Measurements from ENCODE around the gene GPX2. TPM values are rescaled to one million over a fixed set of nuclear protein-coding genes. Genes with fewer than 3 reads are reported as not detected.

GPX2 gene
- total RNA-seq, 2 donors from 2014 or later: 18.9 to 55.0 TPM

DNA sequence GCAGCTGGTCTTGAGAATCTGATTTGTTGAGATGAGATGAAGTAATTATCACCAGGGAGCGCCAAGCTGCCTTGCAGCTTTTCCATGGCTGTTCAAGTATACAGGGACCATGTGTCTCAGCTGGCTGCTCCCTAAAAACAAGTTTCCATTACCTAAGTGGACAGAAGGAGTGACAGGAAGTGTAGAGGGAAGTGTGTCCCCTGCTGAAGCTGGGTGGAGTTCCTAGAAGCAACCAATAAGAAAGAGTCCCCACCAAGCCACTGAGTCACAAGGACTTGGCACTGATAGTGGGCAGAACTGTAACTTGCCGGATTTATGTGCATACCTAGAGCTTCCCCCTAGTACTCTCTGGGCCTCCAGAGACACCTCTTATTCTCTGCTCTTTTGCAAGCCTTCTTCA is 1.5 kb upstream of the GPX2 start:
- TF ChIP-seq POLR2A (IDR thresholded peaks at IDR 0.05): no peak
- no peak for TF ChIP-seq CTCF (IDR thresholded peaks at IDR 0.05)
- TF ChIP-seq POLR2AphosphoS5 (IDR thresholded peaks at IDR 0.05): no peak
- H3K27me3 ChIP-seq (replicated peaks; ENCODE audit: insufficient read depth): no peaks in the 10 kb centered on the region
- H3K36me3 ChIP-seq: no peaks in the 10 kb centered on the region
- no peak overlapping the region for H3K4me3 ChIP-seq
- intact Hi-C loops (cut with DNase I): no loop called here
- WGBS: 86% methylated on average over 2 of the region's 2 CpGs
- DNase-seq (ENCODE audit: low spot score): no peak
- no peak overlapping the region for H3K27ac ChIP-seq
- H3K4me1 ChIP-seq (replicated peaks): no peaks in the 10 kb centered on the region
- no peaks in the 10 kb centered on the region for H3K9me3 ChIP-seq

DNA sequence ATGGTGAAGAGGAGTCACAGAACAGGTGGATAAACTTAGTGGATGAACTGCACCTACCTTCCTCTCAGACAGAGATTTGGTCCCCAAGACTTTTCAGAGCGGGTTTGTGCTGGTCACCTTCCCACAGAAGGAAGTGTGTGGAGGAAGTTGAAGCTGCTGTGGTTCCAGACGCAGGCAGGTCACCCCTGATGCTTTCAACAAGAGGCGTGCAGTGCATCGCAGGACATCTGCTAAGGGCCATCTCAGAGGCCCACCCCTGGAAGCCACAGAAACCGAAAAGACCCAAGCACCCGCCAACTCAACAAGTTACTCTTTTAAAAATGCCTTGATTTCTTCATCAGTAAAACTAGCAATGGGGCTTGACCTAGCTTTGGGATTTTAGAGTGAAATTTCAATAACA is 1.0 kb upstream of the GPX2 start:
- H3K9me3 ChIP-seq: no peaks in the 10 kb centered on the region
- no peak for TF ChIP-seq CTCF (IDR thresholded peaks at IDR 0.05)
- no peak for TF ChIP-seq POLR2AphosphoS5 (IDR thresholded peaks at IDR 0.05)
- no peak for TF ChIP-seq POLR2A (IDR thresholded peaks at IDR 0.05)
- no peaks in the 10 kb centered on the region for H3K27me3 ChIP-seq (replicated peaks; ENCODE audit: insufficient read depth)
- no peak overlapping the region for H3K4me3 ChIP-seq
- DNase-seq (ENCODE audit: low spot score): no peak
- intact Hi-C loops (cut with DNase I): no loop called here
- 80% methylated on average over 6 of the region's 6 CpGs for WGBS
- peak overlapping the region in 1 of 2 donors; percentile 27 for H3K27ac ChIP-seq
- no peaks in the 10 kb centered on the region for H3K36me3 ChIP-seq
- H3K4me1 ChIP-seq (replicated peaks): no peaks in the 10 kb centered on the region

DNA sequence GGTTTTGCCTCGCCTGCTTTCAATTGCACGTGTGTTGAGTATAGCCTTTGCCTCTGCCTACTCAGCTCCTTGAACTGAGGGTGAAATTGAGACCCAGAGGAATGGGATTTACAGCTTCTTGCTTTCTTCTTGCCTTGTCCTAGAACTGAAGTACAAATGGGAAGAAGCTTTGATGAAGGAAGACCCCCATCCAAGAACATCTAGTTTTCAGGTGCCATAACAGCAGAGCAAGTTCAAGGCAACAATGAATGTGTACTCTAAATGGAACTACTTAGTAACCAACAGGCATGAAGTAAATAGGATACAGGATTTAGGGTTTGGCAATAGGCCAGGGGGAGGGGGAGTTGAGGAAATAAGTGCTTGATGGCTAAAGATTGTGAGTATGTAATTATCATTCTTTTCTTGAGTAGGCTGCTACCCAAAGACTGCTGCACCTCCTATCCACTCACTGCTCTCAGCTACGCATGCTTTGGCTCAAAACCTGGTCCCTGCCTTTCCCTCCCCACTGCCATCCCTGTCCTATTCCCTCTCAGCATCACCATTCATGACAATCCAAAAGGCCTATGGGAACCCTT is 2.1 kb downstream of the GPX2 start:
- H3K36me3 ChIP-seq: no peaks in the 10 kb centered on the region
- intact Hi-C loops (cut with DNase I): no loop called here
- no peaks in the 10 kb centered on the region for H3K27me3 ChIP-seq (replicated peaks; ENCODE audit: insufficient read depth)
- H3K9me3 ChIP-seq: no peaks in the 10 kb centered on the region
- 87% methylated on average over 3 of the region's 3 CpGs for WGBS
- H3K4me3 ChIP-seq: no peak overlapping the region
- H3K4me1 ChIP-seq (replicated peaks): no peaks in the 10 kb centered on the region
- H3K27ac ChIP-seq: no peak overlapping the region
- TF ChIP-seq POLR2AphosphoS5 (IDR thresholded peaks at IDR 0.05): no peak
- TF ChIP-seq POLR2A (IDR thresholded peaks at IDR 0.05): no peak
- TF ChIP-seq CTCF (IDR thresholded peaks at IDR 0.05): no peak
- DNase-seq (ENCODE audit: low spot score): no peak

DNA sequence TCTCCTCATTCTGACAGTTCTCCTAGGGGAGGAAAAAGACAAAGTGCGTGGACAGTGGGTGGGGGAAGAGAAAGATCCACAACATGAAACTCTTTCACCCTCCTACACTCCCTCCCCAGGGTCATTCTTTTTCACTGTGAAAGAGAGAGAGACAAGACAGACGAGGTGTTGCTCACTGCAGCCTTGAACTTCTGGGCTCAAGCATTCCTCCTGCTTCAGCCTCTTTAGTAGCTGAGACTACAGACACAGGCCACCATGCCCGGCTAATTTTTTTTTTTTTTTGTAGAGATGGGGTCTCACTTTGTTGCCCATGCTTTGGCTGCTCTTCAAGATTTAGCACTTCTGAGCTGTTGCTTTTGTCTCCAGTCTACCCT is 2.7 kb downstream of the GPX2 start:
- Histone ChIP-seq H3K36me3 (no peaks in the 10 kb centered on the region), H3K27me3 (replicated peaks; ENCODE audit: insufficient read depth) (no peaks in the 10 kb centered on the region), H3K4me1 (replicated peaks) (no peaks in the 10 kb centered on the region), H3K4me3 (no peak overlapping the region), H3K27ac (no peak overlapping the region), H3K9me3 (no peaks in the 10 kb centered on the region)
- DNase-seq (ENCODE audit: low spot score): no peak
- 82% methylated on average over 3 of the region's 3 CpGs for WGBS
- no peak for TF ChIP-seq POLR2AphosphoS5 (IDR thresholded peaks at IDR 0.05)
- no peak for TF ChIP-seq POLR2A (IDR thresholded peaks at IDR 0.05)
- TF ChIP-seq CTCF (IDR thresholded peaks at IDR 0.05): no peak
- intact Hi-C loops (cut with DNase I): no loop called here

GRCh38 chr14:64938972-64939816 is 3.4 kb downstream of the GPX2 start:
- Histone ChIP-seq H3K9me3 (no peaks in the 10 kb centered on the region), H3K27me3 (replicated peaks; ENCODE audit: insufficient read depth) (no peaks in the 10 kb centered on the region), H3K4me3 (no peak overlapping the region), H3K36me3 (no peaks in the 10 kb centered on the region), H3K4me1 (replicated peaks) (no peaks in the 10 kb centered on the region), H3K27ac (peak overlapping the region in 1 of 2 donors; percentile 10)
- WGBS: 83% methylated on average over 17 of the region's 17 CpGs
- TF ChIP-seq POLR2AphosphoS5 (IDR thresholded peaks at IDR 0.05): no peak
- intact Hi-C loops (cut with DNase I): no loop called here
- no peak for DNase-seq (ENCODE audit: low spot score)
